AG09319 (cell line): ENCODE measurements around the gene SLC44A5.

ENCODE experiments used
- DNase-seq: peaks from one replicate; pipeline ENCODE4 v3.0.0-alpha.2; 2010; ENCODE audit warnings: low read depth; ENCODE audit errors: extremely low read depth
- TF ChIP-seq, protein P1 (sequence below): IDR thresholded peaks from 2 replicates; pipeline ENCODE4 v1.5.1; 2011; ENCODE audit warnings: low read depth, mild to moderate bottlenecking, inconsistent platforms, low read length, moderate library complexity

SLC44A5 gene

DNA sequence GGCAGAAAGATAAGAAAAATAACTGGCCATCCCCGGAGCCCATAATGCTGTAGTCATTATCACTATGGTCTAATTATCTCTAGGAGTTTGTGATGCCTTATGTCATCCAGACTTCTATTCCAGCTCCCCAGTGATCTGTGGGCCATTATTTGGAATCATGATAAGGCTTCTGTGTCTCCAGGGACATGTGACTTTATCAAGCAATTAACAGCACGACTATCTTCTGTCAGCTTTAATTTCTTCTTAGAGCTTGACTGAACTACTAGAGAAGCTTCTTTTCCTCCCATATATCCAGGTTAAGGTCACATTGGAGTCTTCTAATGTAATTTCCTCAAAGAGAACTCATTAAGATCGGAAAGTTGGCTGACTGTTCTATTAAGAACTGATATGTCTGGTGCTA is 376.4 kb downstream of the SLC44A5 start:
- TF ChIP-seq, protein P1, sequence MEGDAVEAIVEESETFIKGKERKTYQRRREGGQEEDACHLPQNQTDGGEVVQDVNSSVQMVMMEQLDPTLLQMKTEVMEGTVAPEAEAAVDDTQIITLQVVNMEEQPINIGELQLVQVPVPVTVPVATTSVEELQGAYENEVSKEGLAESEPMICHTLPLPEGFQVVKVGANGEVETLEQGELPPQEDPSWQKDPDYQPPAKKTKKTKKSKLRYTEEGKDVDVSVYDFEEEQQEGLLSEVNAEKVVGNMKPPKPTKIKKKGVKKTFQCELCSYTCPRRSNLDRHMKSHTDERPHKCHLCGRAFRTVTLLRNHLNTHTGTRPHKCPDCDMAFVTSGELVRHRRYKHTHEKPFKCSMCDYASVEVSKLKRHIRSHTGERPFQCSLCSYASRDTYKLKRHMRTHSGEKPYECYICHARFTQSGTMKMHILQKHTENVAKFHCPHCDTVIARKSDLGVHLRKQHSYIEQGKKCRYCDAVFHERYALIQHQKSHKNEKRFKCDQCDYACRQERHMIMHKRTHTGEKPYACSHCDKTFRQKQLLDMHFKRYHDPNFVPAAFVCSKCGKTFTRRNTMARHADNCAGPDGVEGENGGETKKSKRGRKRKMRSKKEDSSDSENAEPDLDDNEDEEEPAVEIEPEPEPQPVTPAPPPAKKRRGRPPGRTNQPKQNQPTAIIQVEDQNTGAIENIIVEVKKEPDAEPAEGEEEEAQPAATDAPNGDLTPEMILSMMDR, result no peak
- no peak for DNase-seq

DNA sequence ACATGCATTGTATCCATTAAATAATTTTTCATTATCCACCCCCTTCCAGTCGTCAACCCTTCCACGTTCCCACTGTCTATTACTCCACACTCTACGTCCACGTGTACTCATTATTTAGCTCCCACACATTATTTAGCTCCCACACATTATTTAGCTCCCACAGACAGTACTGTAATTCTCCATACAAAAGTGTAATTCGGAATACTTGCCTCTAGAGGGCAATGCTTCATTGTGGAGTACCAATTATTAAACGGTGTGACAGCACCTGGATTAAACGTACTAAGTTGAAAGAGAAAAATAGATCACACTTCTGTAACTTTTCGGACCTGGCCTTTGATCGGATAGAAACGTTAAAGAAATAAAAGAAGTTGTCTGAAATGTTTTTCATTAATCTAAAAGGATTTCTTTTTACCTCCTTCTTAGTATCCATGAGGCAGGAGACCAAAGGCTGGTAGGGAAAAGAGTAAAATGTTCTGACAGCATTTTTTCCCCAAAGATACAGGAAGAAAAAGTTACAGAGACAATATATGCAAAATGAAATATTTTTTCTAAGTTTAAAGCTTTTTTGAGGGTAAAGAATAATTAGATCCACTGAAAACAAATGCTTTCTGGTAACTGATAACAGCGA is 377.5 kb downstream of the SLC44A5 start:
- peak; percentile 1 for DNase-seq

DNA sequence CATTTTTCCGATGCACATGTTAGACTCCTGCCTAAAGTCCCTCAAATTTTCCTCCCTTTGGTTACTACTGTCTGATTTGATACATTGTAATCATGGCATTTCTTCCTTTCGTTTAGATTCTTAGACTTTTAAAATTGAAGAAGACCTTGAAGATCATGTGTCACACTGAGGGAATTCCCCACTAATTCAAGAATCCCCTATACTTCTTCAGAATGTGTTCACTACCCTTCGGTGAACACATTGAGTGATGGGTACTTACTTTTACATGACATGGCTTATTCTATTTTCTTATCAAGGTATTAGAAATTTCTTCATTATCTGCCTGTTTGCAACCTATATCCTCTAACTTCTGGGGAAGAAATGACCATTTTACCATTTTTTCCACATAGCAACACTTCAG is 390.8 kb downstream of the SLC44A5 start:
- DNase-seq, result no peak
- TF ChIP-seq, protein P1, result no peak

More for the DNA sequence above, 377.5 kb downstream of the SLC44A5 start:
- TF ChIP-seq, protein P1, result peak; percentile 68

DNA sequence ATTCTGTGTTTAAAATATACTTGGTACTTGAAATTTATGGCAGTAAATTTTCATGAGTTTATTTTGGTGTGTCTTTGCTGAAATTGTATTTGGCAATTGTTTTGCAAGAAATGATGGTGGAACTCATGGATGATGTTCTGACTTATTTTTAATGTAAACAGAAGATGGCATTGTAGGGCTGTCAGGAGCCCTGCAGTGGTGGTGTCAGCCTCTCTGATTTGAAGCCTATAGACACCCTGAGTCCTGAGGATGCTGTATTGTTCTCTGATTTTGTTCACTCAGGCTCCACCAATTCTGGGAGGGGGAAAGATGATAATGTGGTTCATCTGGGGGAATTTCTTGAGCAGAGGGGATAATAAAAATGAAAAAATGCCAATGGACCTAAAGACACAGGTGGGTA is 396.9 kb downstream of the SLC44A5 start:
- DNase-seq, result no peak
- TF ChIP-seq, protein P1, result no peak

DNA sequence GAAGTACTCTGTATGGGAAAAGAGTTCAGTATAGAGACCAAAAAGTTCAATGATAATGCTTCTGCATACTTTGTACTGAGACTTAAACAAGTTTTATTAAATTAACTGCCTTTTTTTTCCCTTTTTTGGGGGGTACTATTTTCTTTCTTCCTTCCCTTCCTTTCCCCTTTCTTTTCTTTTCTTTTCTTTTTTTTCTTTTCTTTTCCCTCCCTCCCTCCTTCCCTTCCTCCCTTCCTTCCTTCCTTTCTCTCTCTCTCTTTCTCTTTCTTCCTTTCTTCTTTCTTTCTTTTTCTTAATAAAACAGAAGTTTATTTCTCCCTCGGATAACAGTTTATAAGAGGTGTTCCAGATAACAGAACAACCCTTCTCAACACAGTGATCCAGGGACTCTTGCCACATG is 399.3 kb downstream of the SLC44A5 start:
- TF ChIP-seq, protein P1, result no peak
- no peak for DNase-seq

DNA sequence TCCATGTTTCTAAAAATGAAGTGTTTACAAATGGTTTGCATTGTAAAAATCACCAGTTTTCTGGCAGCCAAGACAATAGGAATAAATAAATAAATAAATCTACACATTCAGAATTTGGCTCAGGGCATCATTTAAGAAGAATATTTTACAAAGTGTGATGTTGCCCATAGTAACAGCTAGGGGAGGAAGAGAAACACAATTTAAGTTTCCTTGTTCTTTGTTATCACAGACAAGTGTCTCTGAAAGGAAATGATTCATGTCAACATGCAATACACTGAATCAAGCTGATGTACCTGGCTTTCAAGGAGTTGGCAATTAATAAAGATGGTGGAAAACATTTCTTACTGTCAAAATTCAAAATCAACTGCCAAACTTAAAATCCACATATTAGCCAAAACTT is 402.1 kb downstream of the SLC44A5 start:
- TF ChIP-seq, protein P1, result no peak
- DNase-seq, result no peak

DNA sequence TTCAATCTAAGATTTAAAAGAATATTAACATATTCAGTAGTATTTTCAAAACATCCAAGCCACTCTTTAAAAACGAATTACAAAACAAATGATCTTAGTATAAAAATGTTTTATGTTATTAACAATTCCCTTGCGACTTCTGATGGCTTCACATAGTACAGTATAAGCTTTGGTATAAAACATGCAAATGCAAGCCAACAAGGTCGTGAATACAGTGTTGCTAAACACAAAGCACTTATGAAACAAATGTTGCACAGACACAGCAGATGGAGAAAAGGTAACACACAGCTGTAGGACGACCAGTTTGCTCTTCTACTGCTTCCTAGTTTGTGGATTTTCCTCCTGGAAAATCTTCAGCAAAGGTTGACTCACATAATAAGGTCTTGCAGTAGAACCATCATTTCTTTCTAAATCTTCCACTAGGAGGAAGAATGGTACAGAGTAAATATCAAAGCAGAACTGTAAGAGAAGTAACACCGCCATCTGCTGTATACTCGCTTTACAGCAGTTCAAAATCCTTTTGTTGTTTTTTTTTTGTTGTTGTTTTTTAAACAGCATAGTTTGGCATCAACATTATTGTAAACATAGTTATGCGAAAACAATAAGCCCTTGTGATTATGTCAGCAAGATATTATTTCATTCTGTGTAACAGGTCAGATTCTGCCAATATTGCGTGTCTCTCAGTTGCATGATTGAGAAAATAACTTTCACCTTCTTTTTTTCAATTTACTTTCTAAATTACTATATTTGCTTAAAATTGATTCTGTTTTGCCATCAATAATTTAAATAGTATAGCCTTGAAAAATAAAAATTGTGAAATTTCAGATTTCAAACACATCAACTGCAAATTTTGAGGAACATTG is 407.3 kb downstream of the SLC44A5 start:
- TF ChIP-seq, protein P1, result peak; percentile 78
- DNase-seq, result peak; percentile 75
